ENCODE results near the gene LIPG. TPM values are rescaled to one million over a fixed set of nuclear protein-coding genes. Genes with fewer than 3 reads are reported as not detected.

Gene LIPG
- total and polyA plus RNA-seq, 2 of the 13 experiments (the other 11 are each of a cell fraction or from before 2014, with no cell fraction given): 0.96 to 10.8 TPM

- ChIA-PET POLR2A (no interaction called here), CTCF (ENCODE audit: low intra/inter-chr PET ratio, low total read pairs) (no interaction called here)
- peaks cover 0 to 14% of the 10 kb centered on the region in 2 experiments; a peak in 2 of 5 replicates for H3K27me3 ChIP-seq (ENCODE audit: control insufficient read depth in 1 of 2, insufficient read depth in 2 of 2, low read length in 2 of 2)
- no peak overlapping the region for H3K9ac ChIP-seq (ENCODE audit: insufficient read depth, low read depth, low read length)
- WGBS (ENCODE audit: low lambda C conversion rate): 58% methylated on average over 12 of the region's 12 CpGs
- H3K4me1 ChIP-seq (ENCODE audit: insufficient read depth, low read length): peaks cover 24% of the 10 kb centered on the region
- ATAC-seq (no peak), FAIRE-seq (no peak), DNase-seq (ENCODE audit: low spot score) (no peak)
- no peak overlapping the region for H3K27ac ChIP-seq (ENCODE audit: extremely low read length, insufficient read depth, low read length)
- TF ChIP-seq PTBP1 (IDR thresholded peaks at IDR 0.05; ENCODE audit: low read depth, low read length, poor library complexity, severe bottlenecking) (no peak), ZBTB38 (CRISPR knock-in tag; IDR thresholded peaks at IDR 0.05) (no peak), ELK4 (CRISPR knock-in tag; IDR thresholded peaks at IDR 0.05; ENCODE audit: borderline replicate concordance) (no peak), YY1 (IDR thresholded peaks at IDR 0.05; ENCODE audit: insufficient read depth, insufficient replicate concordance, low read depth, low read length) (no peak), BCLAF1 (IDR thresholded peaks at IDR 0.05) (no peak), ZNF441 (CRISPR knock-in tag; IDR thresholded peaks at IDR 0.05; ENCODE audit: borderline replicate concordance) (no peak)
- H3K79me2 ChIP-seq (ENCODE audit: insufficient read depth, low read length): no peaks in the 10 kb centered on the region
- no peak overlapping the region for H3K4me2 ChIP-seq (ENCODE audit: low read depth, low read length)
- H2AFZ ChIP-seq (ENCODE audit: low read length): no peak overlapping the region
- BruUV-seq (replicated peaks): no TSS peak
- H4K20me1 ChIP-seq (ENCODE audit: insufficient read depth, low read length): no peaks in the 10 kb centered on the region
- no peaks in the 10 kb centered on the region for H3K9me3 ChIP-seq (ENCODE audit: low read length)
- intact Hi-C loops (cut with micrococcal nuclease; ENCODE audit: unreplicated experiment): no loop called here
- H3K4me3 ChIP-seq (replicated peaks in 1 of 3; ENCODE audit: insufficient read depth in 1 of 3, low read depth in 2 of 3, low read length in 3 of 3): no peak overlapping the region
- in situ Hi-C loops (cut with HindIII; ENCODE audit: extremely low pct_ligation_motif_present, low pct_unique_long_range_greater_than_20kb): no loop called here
- no peaks in the 10 kb centered on the region for H3K36me3 ChIP-seq (replicated peaks in 1 of 2; ENCODE audit: control insufficient read depth in 1 of 2, insufficient read depth in 2 of 2, low read length in 2 of 2)
Measured at GRCh38 chr18:49621717-49622351, 60.0 kb downstream of the LIPG start.
